VCaP (cell line): ENCODE measurements around the gene CCDC51.
A peak's percentile ranks its signal among the peaks of the same experiment; 100 is the strongest.

Experiments
- H3K27ac ChIP-seq: fragments of 450-650 bp; 2 replicates; pipeline ENCODE4 v1.5.1; 2017
- TF ChIP-seq, protein P1 (sequence below): fragments of 450-650 bp; conservative IDR thresholded peaks from 2 replicates; pipeline ENCODE4 v1.5.1; 2017; ENCODE audit warnings: mild to moderate bottlenecking, moderate library complexity

Gene CCDC51

GRCh38 chr3:48475188-48475587, 35.3 kb upstream of the CCDC51 start:
- H3K27ac ChIP-seq = peak overlapping the region; percentile 97; the same call in 1 of the 2 replicates
- TF ChIP-seq, protein P1, sequence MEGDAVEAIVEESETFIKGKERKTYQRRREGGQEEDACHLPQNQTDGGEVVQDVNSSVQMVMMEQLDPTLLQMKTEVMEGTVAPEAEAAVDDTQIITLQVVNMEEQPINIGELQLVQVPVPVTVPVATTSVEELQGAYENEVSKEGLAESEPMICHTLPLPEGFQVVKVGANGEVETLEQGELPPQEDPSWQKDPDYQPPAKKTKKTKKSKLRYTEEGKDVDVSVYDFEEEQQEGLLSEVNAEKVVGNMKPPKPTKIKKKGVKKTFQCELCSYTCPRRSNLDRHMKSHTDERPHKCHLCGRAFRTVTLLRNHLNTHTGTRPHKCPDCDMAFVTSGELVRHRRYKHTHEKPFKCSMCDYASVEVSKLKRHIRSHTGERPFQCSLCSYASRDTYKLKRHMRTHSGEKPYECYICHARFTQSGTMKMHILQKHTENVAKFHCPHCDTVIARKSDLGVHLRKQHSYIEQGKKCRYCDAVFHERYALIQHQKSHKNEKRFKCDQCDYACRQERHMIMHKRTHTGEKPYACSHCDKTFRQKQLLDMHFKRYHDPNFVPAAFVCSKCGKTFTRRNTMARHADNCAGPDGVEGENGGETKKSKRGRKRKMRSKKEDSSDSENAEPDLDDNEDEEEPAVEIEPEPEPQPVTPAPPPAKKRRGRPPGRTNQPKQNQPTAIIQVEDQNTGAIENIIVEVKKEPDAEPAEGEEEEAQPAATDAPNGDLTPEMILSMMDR = no peak

DNA sequence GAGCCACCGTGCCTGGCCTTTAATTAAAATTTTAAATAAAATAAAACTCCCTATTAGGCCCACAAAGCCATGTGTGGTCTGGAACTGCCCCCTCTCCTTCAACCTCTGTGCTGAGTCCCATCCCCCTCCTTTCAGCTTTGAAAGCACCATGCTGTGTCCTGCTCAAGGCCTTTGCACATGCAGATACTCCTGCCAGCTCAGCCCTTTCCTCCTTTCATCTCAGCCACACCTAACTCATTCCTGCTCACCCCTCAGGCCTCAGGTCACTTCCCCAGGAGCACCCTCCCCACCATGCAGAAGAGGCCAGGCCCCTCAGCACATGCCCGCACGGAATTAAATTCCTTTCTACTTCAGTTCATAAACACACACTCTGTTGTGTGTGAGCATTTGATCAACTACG, 34.7 kb upstream of the CCDC51 start:
- H3K27ac ChIP-seq = peak overlapping the region; percentile 97

DNA sequence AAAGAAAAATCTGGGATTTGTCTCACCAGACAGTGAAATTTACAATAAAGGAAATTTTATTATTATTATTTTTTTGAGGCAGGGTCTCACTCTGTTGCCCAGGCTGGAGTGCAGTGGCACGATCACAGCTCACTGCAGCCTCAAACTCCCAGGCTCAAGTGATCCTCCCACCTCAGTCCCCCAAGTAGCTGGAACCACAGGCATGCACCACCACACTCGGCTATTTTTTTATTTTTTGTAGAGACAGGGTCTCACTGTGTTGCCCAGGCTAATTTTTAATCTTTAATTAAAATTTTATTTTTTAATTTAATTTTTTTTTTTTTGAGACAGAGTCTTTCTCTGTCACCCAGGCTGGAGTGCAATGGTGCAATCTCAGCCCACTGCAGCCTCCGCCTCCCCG, 34.1 kb upstream of the CCDC51 start:
- H3K27ac ChIP-seq = peak overlapping the region; percentile 97

More for the DNA sequence above, 34.7 kb upstream of the CCDC51 start:
- TF ChIP-seq, protein P1 = no peak

- peak overlapping the region; percentile 97 for H3K27ac ChIP-seq
- TF ChIP-seq, protein P1 = no peak
Measured at GRCh38 chr3:48473617-48473952, 33.7 kb upstream of the CCDC51 start.

DNA sequence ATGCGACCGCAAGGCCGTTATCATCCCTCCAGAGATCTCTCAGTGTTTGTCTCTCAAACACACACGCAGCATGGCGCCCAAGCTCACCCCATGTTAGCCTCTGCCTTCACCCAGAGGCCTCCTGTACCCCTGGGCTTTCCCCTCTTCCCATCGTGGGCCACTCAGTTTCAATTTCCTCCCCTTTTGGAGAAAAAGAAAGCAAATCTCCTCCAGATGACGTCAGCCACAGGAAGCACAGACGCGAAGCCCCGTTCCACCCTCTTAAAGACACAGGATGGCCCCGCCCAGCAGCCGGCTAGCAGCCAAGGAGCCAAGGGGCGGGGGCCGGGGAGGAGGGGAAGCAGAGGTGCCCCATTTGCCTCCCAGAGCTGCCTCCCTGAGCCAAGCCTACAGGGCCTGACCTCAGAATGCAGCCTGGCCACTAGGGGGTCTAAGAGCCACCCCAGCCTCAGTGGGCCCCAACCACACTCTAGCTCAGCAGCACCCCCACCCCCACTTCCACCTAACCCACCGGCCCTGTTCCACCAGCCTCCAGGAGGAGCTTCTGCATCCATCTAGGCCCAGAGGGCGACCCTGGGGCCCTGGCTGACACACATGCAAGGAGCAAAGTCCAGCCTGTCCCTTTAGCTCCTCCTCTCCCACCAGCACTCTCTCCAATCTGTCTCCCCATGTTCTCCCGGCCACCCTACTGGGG, 33.2 kb upstream of the CCDC51 start:
- H3K27ac ChIP-seq = peak overlapping the region; percentile 97
- TF ChIP-seq, protein P1 = peak; percentile 65

GRCh38 chr3:48472673-48472922, 32.7 kb upstream of the CCDC51 start:
- TF ChIP-seq, protein P1 = no peak
- peak overlapping the region; percentile 97 for H3K27ac ChIP-seq

DNA sequence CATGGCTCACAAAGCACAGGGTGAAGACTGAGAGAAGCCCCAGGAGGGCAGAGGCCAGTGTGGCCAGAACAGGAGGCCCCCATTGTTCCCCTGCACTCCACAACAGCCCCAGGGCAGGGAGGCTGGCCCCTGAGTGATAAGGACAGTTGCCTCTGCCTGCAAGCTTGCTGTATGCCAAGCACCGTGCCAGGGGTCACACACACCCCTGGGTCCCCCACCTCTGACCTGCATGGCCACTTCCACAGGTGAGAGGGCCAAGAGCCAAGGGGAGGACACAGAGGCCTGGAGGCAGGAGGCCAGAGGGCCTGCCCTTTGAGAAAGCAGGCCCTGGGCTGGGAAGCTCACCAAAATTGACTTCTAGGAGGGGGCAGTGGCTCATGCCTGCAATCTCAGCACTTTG, 30.4 kb upstream of the CCDC51 start:
- peak overlapping the region; percentile 97 for H3K27ac ChIP-seq
- TF ChIP-seq, protein P1 = no peak

DNA sequence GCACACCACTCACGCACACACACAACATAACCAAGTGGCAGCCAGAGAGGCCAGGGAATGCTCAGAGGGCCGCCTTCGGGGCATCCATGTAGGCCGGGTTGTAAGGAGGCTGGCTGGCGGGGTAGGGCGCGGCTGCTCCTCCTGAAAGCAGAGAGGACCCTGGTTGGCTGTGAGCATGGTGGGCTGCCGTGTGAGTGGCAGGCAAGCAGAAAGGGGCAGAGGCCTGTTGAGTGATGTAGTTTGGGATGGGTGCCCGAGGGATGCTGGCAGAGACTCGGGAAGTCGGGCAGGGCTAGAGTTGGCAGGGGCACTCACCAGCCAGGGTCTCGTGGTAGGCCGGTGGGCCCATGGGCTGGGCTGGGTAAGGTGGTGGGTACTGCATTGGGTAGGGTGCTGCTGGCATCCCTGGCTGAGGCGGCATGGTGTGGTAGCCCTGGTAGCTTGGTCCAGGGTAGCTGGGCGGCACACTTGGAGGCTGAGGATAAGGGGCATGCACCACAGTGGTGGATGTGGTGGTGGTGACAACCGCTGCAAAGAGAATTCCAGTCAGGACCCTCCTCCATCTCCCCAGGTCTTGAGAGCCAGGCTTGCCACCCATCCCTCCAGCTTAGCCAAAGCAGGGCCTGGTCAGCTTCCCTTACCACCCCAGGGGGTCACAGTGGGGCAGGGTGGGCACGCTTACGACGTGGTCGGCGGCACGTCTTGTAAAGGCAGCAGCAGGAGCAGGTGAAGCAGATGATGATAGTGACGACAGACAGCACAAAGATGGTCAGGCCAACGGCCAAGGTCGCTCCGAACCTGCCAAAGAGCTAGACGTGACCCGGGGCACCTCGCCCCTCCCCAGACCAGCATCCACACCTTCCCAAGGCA, 29.4 kb upstream of the CCDC51 start:
- peak overlapping the region; percentile 100 for H3K27ac ChIP-seq

More for the DNA sequence above, 29.4 kb upstream of the CCDC51 start:
- TF ChIP-seq, protein P1 = no peak
